Activated T-helper 1 cell treated with Interleukin-2 at 50 U/mL for 16 hours (primary cell): Measurements from ENCODE around the gene ATIC.

Experiments
- DNase-seq: peaks from one replicate; pipeline ENCODE4 v3.0.0-alpha.2; 2020; ENCODE audit warnings: low read depth

Gene ATIC

DNA sequence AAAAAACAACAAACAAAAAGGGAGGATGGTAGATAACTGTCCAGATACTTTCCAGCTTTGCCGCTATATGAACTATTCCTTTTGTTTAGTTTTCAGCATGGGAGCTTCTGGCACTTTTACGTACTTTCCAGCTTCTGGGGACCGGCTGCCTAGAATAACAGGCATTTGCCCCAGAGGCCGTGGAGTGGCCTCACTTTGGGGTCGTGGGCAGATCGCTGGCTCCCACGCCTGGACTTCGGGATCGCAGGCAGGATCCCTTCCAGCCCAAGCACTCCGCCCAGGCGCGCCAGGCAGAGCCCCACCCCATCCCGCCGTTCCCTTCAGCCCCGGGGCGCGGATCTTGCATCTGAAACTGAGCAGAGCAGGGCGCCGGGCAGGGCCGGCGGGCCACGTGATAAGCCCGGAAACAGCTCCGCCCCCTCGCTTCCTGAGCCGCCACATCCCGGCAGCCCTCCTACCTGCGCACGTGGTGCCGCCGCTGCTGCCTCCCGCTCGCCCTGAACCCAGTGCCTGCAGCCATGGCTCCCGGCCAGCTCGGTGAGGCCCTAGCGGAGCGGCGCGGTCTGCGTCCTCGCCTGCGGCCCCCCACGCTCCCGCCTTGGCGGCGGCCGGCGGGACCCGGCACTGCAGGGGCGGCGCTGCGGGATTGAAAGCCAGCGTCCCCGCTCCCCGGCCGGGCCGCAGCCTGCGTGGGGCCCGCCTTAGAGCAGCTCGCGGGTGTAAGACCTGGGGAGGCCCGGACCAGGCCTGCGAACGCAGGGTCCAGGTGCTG lies at the start of gene ATIC:
TSS of gene ATIC (plus strand) at position 435 of the 772 bp plus-strand sequence. CDS start at position 519, 84 bp downstream.
- peak; percentile 81 for DNase-seq

DNA sequence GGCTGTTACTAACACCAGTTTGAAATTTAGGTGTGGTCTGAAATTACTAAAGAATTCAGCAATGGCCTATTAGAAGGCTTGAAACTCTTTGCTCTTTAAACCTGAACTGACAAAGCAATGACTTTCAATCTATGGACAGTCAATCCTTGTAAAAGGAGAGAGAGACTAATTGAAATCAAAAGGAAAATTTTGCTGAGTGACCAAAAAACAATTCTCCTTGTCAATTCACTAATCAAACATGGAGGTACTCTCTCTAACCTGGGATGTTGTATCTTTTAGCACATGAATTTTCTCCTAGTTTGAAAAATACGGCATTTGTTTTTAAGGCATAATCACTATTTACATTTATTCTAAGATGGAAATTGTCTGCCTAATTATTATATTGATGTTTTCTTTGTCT lies 49.6 kb upstream of the ATIC start:
- no peak for DNase-seq

- DNase-seq = no peak
Observed at GRCh38 chr2:215262741-215263362, 49.0 kb upstream of the ATIC start.

DNA sequence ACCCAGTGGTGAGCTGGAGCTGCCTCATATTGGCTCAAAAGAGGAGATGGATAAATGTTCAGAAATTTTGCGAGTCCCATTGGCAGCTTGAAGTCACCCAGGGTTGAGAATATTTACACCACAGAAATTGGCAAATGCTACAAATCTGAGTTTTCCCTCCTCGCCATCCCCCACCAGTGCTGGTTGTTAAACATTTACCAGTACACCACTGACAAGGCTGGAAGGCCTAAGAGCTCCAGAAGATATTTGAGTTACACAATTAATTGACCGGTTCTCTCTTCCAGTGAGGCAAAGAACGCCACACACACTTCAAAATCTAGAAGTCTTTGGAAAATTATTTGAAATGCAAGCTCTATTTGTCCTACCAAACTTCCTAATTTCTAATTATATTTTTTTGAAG lies 47.5 kb upstream of the ATIC start:
- no peak for DNase-seq

DNA sequence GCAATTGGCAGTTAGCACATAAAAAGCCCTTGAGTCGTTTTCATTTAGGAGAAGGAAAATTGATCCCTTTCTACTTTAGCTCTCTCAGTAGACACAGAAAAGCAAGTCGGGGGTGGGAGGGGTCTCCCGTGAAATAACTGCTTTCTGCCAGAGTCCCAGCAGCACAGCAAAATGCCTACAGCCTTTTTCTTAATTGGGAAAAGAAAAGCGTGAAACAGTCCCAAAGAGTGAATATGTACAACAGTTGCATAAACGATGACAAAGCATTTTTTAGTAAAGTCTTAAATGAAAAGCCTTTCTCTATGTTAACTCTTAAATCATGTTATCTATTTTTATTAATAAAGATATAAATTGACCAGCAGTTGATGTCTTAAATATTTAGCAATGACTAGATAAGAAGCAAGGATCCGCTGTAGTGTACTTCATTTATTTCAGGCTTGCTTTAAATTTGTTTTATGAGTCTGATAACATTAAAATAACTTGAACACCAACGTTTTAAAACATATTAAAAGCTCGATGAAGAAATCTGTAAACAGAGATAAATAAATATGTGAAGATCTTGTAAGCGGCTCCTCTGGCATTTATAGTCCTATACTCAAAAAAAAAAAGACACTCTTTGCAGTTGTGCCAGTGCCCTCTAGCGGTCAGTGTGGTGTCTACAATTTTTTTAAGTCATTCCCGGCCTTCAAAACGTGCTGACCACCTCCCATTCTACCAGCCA lies 42.3 kb upstream of the ATIC start:
- peak; percentile 8 for DNase-seq

GRCh38 chr2:215270118-215270451 lies 41.8 kb upstream of the ATIC start:
- no peak for DNase-seq

GRCh38 chr2:215271446-215271845 lies 40.4 kb upstream of the ATIC start:
- DNase-seq = no peak

DNA sequence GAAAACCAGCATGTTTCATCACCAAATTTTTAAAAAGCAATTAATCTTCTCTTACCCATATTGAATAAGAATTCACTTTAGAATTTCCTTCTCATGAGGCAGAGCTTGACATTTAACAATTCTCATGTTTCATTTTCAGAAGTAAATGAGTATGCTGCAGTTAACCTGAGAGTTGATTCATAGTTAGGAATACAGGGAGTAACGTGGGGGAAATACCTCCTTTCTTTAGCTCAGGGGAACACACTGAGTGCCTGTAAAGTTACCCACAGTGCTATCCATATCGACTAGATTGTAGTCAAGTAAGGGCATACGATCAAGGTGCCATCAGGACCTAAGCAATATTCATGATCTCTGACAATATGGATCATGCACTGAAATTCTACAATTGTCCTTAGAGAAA lies 38.9 kb upstream of the ATIC start:
- DNase-seq = no peak

DNA sequence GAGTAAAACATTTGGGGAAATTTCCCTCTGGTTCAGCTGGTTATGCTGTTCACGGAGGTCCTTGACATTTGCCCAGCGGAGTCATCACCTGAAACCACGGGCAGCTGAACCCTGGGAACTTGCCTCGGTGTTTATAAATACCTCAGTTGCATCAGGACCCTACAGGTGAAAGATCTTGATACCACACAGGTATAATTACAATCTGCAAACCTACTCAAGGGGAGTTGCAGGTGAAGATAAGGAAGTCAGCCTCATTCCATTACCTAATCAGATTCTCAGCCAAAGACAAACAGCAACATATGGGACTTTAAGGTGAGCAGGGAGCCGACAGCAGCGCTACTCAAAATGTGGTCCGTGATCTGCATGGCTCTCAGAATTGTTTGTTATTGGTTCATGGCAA lies 37.0 kb upstream of the ATIC start:
- DNase-seq = no peak

DNA sequence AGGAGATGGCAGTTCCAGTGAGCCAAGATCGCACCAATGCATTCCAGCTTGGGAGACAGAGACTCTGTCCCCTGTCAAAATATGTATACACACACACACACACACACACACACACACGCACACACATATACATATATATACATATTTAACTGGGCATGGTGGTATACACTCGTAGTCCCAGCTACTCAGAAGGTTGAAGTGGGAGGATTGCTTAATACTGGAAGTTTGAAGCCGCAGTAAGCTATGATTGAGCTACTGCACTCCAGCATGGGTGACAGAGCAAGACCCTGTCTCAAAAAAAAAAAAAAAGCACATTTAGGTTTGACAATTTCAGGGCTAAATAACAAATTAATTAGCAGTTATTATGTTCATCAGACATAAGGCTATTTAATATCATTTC lies 36.0 kb upstream of the ATIC start:
- DNase-seq = no peak

DNA sequence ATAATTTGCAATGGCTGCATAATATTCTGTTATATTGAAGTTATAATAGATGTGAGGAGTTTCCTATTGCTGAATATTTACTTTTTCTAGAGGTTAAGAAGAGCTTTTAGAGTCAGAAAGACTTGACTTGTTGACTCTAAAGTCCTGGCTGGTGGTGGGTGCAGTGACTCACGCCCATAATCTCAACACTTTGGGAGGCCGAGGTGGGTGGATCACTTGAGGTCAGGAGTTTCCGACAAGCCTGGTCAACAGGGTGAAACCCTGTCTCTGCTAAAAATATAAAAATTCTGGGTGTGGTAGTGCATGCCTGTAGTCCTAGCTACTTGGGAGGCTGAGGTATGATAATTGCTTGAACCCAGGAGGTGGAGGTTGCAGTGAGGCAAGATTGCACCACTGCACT lies 33.9 kb upstream of the ATIC start:
- DNase-seq = no peak

DNA sequence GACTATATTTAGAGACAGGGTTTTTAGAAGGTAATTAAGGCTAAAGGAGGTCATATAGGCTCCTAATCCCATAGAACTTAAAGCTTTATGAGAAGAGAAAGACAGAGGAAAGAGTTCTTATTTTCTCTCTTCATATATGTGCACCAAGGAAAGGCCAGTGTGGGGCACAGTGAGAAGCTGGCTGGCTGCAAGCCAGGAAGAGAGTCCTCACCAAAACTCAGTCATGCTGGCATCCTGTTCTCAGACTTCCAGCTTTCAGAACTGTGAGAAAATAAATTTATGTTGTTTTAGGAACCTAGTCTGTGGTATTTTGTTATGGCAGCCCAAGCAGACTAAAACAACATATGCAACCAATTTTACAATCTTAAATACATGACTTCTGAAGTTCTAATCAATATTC lies 31.5 kb upstream of the ATIC start:
- no peak for DNase-seq

GRCh38 chr2:215283221-215283620 lies 28.6 kb upstream of the ATIC start:
- DNase-seq = no peak

GRCh38 chr2:215286309-215286708 lies 25.6 kb upstream of the ATIC start:
- DNase-seq = no peak

- no peak for DNase-seq
Observed at GRCh38 chr2:215288112-215288815, 23.6 kb upstream of the ATIC start.

GRCh38 chr2:215290980-215291599 lies 20.8 kb upstream of the ATIC start:
- no peak for DNase-seq

DNA sequence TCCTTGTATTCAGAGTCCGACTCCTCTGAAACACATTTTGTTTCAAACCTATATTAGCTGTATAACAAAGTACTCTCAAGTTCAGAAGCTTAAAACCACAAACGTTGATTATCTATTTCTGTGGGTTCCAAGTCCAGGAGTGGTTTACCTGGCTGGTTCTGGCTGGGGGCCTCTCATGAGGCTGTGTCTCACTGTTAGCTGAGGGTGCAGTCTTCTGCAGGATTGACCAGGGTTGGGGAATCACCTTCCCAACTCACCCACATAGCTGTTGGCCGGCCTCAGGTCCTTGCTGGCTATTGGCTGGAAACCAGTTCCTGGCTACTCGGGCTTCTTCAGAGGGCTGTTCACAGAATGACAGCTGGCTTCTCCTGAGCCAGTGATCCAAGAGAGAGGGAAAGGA lies 18.0 kb upstream of the ATIC start:
- no peak for DNase-seq

- DNase-seq = no peak
Observed at GRCh38 chr2:215299337-215299859, 12.5 kb upstream of the ATIC start.

GRCh38 chr2:215301994-215302393 lies 9.9 kb upstream of the ATIC start:
- no peak for DNase-seq

GRCh38 chr2:215311259-215311624 lies 617 bp upstream of the ATIC start:
- DNase-seq = peak; percentile 3

DNA sequence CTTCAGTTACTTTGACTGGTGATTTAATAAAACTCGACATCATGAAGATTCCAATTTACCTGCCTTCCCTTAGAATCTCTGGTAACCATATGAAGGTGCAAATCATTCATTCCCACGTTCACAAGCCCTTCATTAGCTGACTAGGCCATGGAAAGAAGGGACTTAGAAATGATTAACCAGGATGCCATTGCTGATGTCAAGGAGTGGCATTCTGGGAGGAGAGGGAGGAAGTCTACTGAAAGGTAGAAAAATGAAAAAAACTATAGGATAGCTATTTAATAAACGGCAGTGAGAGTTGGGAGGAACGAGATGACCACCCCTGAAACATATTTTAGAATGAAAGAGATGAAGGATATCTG lies 1.4 kb downstream of the ATIC start:
- no peak for DNase-seq

DNA sequence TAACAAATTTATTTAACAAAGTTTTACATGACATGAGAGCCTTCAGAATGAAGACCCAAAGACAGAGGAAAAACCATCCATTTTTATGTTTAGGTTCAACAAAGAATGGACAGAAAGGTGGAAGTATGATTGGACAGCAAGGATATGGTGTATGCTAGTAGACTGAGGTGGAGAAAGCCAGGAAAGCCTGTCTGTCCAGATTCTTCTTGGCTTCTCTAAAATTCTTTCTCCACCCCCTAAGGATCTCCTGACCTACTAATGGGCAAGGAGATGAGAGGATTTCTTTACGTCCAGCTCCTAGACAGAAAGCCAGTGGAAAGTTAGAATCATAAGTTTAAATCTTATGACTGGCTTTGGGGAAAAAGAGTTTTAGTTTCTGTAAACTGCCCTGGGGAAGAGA lies 3.0 kb downstream of the ATIC start:
- no peak for DNase-seq
